DMS 273 (cell line): ENCODE measurements around the gene R3HDM4.

Experiments
- DNase-seq: peaks from one replicate; lab custom pipeline; 2025; ENCODE audit not compliant: unreplicated experiment; lab: John Stamatoyannopoulos, UW

R3HDM4 gene

DNA sequence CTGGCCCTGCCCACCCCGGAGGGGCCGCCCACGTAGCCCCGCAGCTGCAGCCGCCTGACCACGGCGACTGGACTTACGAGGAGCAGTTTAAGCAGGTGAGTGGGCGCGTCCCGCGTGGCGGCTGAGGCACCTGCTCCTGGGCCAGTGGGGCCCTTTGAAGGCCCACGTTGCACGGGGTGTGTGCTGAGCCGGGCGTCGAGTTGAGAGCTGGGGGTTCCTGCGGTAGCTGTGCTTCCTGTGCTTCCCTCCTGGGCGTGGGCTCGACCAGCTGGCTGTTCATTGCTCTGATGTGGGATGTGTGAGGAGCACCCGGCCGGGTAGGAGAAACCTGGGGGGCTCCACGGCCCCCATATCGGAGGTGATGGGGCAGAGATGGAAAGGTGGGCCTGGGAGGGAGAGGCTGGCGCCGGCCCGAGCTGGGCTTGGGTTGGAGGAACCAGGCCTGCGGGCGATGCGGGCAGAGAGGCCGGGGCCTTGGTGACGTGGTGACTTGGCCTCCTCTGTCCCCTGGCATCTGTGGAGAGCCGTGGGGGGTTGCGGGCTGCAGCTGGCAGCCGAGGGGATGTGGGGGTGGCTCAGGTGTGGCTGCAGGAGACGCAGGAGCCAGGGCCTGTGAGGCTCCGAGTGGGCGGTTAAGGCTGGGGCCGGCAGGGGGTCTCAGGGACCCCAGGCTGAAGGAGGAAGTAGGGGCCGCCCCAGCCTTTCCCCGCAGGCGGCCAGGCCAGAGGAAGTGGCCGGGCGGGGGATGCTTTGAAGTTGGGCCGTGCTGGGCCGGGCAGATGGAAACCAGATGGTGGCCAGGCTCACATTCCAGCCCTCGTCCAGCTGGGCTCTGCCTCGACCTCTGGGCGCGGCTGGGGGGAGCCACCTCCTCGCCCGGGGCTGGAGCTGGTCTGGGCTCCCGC, 19.9 kb upstream of the R3HDM4 start:
- DNase-seq = peak; percentile 85

DNA sequence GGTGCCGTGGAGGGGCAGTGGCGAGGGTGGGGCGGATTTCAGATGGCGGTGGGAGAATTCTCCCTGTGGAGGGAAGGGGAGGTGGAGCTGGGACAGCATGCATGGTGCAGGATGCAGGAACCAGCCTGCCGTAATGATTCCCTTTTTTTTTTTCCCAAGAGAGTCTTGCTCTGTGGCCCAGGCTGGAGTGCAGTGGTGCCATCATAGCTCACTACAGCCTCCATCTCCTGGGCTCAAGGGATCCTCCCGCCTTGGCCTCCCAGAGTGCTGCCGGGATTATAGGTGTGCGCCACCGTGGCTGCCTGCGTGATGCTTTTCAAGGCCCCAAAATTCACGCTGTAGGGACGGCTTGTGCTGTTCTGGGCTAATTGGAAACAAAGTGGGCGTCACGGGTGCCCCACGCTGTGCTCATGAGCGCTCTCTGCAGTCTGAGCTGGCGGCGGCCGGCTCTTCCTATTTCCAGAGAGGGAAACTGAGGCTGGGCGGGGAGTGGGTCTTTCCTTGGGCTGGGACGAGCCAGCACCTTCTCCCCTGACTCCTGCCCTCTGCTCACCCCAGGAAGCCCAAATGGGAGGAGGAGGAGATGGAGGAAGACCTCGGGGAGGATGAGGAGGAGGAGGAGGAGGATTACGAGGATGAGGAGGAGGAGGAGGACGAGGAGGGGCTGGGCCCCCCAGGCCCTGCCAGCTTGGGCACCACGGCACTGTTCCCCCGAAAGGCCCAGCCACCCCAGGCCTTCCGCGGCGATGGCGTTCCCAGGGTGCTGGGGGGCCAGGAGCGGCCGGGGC, 19.0 kb upstream of the R3HDM4 start:
- no peak for DNase-seq

DNA sequence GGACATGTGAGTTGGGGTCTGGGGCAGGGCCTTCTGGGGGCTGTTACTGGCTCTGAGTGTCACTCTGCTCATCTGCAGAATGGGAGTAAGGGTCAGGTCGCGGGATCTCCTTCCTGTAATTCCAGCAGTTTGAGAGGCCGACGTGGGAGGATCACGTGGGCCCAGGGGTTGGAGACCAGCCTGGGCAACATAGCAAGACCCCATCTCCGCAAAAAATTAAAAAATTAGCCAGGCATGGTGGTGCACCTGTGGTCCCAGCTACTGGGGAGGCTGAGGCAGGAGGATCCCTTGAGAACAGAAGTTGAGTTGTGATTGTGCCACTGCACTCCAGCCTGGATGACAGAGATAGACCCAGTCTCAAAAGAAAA, 16.9 kb upstream of the R3HDM4 start:
- no peak for DNase-seq

DNA sequence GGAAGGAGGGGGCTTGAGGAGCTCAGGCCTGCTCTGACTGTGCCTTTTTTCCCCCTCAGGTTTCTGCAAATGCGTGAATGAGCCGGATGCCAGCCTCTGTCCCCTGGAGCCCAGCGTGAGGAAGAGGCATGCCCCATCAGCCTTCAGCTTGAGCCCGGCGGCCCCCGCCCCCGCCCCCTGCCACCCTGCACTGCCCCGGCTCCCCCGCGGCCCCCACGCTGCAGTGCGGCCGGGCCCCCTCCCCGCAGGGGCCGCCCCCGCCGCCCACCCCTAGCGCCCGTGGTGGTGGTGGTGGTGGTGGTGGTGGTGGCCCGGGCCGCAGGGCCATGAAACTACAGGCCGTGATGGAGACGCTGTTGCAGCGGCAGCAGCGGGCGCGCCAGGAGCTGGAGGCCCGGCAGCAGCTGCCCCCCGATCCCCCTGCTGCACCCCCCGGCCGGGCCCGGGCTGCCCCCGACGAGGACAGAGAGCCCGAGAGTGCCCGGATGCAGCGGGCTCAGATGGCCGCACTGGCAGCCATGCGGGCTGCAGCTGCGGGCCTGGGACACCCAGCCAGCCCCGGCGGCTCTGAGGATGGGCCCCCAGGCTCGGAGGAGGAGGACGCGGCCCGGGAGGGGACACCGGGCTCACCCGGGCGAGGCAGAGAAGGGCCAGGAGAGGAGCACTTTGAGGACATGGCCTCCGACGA, 16.3 kb upstream of the R3HDM4 start:
- no peak for DNase-seq

DNA sequence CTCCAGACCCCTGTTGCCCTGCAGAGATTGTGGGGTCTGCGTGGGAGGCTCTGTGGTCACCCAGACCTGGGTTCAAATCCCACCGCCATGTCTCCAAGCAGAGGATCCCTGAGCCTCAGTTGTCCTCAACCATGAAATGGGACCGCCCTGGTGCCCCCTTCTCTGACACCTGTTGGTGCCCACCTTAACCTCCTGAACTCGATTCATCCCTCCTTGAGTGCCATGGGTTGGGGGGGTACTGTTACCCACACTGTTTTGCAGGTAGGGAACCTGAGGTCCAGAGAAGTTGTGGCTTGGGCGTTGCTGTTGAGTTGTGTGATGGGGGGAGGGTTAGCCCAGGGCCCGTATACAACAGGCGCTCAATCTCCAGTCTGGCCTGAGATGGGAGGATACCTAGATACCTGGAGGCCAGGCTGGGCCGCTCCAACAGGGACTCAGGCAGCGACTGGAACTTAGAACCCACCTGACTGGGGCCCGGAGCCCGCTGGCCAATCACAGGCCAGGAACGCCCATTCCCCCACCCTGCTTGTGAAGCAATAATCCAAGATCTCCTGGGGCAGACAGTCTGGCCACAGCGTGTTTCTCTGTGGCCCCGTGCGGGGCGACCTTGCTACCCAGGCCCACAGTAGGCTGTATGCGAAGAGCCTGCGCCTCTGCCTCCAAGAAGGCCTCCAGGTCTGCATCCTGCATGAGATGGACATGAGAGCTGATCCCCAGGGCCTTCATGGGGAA, 15.6 kb upstream of the R3HDM4 start:
- DNase-seq = no peak

DNA sequence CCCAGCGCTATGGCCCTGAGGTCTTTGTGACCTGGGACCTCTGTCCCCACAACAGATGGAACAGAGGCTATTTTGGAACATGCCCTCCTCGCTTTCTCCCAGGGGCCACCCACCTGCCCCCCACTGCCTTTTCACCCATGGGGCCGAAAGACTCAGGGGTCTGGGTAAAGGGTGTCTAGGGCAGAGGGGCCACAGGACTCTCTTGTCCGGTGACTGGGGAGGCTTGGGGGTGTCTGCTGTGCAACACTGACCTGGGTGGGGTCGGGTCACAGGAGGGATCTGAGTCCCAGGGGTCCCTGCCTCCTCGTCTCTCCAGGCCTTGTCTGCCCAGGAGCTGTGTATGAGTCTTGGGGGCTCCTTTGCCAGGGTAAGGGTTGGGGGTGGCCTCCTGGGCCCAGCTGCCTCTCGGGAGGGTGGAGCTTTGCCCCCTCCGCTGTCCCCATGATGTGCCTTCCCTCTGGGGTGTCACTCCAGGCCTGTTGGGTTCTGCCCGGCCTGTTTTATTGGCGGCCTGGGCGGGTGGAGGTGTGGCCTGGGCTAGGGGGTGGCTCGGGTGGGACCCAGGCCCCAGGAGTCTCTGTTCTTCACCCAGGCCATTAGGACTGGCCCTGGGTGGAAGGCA, 14.9 kb upstream of the R3HDM4 start:
- DNase-seq = no peak

DNA sequence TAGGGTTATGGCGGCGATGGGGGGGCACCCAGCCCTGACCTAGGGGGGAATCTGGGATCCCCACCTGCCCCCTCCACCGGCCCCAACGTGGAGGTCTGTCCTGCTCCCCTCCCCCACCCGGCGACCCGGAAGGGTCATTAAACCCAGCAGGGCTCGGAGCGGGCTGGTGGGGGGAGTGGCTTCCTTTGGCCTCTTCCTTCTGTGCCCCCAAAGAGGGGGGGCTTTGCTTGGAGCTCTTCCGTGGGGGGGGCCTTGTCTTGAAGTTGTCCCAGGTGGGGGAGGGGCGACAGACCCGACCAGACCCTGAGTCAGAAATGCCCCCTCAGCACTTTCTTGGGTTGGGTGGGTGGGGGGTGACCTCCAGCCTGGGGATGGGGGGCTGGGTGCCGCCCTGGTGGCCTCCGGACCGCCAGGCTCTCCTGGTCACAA, 14.3 kb upstream of the R3HDM4 start:
- DNase-seq = no peak

DNA sequence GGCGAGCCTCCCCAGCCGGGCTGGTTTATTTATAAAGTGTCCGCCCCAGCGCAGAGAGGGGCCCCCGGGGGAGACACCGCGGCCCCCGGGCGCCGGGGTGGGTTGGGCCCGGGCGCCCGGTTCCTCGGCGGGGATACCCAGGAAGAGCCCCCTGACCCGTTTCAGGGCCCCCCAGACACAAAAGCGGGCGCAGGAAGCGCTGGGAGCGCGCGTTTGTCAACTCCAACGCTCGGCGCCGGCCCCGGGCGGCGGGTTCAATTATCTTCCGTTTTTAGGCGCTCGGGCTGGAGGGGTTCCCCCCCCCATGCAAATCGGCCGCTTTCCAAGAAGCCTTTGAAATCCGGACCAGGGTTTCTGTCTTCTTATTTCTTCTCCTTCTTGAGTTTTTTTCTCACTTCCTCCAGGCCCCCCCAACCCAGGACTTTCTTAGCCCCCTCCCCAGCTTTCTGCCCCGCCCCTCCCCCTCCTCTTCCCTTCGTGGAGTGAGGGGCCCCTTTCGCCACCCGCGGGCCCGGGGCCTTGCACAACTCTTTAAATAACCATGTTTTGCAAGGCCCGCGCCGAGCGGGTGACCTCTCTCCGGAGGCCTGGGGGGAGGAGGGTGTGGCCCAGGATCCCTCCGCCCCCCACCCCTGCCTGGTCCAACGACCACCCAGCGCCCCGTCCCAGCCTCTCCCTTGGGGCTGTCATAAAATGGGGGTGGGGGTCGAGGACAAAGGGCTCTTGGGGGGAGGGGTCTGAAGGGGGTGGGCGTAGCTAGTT, 13.8 kb upstream of the R3HDM4 start:
- peak; percentile 84 for DNase-seq

DNA sequence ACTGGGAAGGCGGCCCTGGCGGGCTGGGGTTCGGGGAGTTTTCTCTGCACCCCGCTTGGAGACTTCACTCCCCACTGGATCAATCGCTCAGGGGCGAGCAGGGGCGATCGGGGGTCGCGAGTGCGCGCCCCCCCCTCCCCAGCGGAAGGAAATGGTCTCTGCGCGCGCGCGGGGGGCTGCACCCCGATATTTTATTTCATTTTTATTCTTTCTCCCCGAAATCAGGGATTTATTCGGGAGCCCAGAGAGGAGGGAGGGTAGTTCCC, 13.2 kb upstream of the R3HDM4 start:
- no peak for DNase-seq

DNA sequence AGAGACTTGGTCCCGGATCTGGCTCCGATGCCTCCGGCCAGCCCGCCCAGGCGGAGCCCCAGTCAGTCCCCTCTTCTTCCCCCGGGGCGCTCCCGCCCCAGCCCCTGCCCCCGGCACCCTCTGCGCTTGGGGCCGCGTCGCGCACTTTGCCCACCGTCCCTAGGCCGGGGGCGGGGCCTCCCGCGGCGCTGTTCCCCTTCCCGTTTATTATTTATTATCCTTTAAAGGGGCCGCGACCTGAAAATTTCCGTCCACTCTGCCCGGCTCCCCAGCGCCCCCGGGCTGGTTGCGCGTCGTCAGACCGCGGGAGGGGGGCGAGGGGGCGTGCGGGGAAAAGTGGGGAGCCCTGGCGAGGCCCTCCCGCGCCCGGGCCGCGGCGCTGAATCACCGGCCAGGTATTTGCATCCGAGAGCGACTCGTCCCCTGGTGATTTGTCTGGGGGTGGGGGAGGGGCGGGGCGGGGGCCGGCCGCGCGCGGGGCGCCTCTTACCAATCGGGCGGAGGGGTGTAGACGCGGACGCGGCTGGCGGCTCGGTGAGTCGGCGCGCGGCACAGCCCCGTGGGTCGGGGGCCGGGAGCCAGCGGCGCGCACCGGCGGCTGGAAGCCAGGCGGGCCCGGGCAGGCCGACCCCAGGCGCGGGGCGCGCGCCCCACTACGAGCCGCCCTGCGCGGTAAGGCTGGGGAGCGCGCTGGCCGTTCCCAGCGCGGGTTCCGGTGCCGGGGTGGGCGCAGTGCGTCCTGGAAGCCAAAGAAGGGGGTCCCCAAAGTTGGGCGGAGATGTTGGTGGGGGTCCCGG, 12.7 kb upstream of the R3HDM4 start, which contains the start of gene ARID3A:
Gene ARID3A, plus strand, starts transcription at position 510 of the 797 bp plus-strand sequence. CDS start 3,494 bp downstream, outside the sequence.
- DNase-seq = peak; percentile 94

DNA sequence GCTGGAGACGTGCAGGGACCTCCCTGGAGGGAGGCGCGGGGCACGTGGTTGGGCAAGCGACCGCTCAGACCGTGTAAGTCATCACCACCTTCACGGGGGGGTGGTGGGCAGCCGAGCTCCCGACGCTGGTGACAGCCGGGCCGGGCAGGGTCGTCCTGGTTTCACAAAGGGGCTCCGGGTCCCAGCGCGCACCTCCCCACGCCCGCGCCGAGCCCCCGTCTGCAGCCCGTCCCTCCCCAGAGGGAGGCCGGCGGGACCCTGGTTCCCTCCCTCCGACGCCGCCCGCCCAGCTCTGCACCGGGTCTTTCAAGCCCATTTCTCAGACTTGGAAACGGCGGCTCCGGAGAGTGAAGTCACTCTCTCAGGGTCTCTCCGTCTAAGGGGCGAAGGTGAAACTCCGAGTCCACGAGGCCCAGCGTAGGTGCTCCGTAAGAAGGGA, 12.1 kb upstream of the R3HDM4 start:
- peak; percentile 62 for DNase-seq

DNA sequence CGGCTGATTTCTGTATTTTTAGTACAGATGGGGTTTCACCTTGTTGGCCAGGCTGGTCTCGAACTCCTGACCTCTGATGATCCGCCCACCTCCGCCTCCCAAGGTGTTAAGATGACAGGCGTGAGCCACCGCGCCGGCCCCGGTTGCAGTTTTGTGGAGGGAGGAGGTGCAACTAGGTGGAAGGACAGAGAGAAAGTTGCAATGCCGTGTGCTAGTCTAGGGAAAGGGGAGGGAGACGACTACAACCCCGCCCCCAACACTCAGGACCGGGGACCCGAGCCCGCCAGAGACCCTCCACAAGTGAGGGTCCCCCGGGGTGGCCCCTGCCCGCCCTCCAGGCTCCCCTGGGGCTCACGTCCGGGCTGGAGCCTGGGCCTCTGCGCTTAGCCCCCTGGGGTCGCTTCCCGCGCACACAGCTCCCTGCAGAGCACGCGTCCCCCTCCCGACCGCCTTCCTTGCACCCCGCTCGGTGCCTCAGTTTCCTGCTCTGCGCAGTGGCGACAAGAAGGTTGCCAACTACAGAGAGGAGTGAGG, 11.6 kb upstream of the R3HDM4 start:
- DNase-seq = no peak

DNA sequence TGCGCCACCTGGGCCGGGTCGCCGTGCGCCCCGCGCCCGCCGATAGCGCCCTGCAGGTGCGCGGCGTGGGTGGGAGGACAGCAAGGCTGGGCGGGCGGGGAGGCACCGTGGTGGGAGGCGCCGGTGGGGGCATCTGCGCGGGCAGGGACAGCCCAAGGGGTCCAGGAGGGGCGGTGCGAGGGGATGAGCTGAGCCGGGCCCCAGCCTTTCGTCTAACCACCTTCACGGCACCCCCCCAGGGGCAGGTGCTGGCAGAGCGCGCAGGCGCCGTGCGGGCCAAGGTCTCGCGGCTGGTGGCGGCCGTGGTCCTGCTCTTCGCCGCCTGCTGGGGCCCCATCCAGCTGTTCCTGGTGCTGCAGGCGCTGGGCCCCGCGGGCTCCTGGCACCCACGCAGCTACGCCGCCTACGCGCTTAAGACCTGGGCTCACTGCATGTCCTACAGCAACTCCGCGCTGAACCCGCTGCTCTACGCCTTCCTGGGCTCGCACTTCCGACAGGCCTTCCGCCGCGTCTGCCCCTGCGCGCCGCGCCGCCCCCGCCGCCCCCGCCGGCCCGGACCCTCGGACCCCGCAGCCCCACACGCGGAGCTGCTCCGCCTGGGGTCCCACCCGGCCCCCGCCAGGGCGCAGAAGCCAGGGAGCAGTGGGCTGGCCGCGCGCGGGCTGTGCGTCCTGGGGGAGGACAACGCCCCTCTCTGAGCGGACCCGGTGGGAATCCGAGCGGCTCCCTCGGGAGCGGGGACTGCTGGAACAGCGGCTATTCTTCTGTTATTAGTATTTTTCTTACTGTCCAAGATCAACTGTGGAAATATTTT, 7.2 kb upstream of the R3HDM4 start:
- peak; percentile 82 for DNase-seq

DNA sequence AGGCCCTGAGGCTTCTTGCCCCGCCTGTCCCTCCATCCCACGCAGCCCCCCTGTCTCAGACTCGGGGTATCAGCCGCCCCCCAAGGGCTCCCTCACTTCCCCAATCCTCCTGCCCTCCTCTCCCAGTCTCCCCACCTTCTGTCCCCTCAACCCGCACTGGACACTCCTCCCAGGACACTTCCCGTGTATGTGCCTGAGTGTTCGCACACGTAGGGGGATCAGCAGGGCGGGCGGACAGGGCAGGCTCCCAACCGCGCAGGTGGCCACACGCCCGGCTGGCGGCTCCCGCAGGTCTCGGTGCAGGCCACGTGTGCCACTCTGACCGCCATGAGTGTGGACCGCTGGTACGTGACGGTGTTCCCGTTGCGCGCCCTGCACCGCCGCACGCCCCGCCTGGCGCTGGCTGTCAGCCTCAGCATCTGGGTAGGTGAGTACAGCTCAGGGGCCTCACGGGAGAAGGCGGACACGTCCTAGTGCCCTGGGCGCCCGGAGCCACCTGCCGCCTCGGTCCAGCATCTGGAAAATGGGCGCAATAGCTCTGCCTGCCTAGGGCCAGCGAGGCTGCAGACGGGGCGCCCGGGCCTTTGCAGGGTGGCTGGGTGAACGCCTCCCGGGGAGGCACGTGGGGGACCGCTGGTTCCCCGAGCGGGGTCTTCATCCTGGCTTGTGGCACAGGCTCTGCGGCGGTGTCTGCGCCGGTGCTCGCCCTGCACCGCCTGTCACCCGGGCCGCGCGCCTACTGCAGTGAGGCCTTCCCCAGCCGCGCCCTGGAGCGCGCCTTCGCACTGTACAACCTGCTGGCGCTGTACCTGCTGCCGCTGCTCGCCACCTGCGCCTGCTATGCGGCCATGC, 6.4 kb upstream of the R3HDM4 start:
- peak; percentile 79 for DNase-seq

DNA sequence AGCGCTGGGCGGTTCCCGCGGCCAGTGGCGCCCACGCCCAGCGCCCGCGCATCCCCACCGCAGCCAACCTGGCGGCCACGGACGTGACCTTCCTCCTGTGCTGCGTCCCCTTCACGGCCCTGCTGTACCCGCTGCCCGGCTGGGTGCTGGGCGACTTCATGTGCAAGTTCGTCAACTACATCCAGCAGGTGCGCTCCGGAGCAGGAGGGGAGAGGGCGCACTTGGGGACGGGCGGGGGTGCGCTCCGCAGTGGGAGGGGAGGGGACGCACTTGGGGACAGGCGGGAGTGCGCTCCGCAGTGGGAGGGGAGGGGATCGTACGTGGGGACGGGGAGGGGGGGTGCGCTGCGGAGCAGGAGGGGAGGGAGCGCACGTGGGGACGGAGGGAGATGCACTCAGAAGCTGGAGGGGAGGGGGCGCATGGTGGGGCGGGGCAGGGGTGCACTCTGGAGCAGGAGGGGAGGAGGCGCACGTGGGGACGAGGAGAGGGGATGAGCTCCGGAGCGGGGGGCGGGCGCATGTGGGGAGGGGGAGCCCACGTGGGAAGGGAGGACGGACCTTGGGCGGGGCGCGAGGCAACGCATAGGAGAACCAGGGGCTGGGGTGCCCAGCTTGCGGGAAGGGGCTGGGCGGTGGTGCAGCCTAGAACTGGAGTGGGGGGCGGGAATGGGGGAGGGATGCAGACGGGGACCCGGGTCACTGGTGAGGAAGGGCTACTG, 5.6 kb upstream of the R3HDM4 start:
- DNase-seq = peak; percentile 72

DNA sequence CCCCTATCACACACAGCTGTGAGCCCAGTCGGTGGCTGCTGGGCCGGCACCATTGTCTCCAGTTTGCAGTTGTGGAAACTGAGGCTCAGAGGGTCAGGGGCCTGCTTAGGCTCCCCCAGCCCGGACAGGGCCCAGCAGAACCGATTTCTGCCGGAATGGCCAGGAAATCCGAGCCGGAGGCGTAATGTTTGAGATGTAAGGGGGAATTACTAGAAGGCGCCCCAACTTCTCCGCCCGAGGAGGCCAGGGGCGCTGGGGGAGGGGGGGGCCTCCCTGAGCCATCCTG, 5.1 kb upstream of the R3HDM4 start:
- DNase-seq = no peak
